GM12878 (cell line): Measurements from ENCODE around the gene PIEZO2. TPM values are rescaled to one million over a fixed set of nuclear protein-coding genes. Genes with fewer than 3 reads are reported as not detected.

Experiments used
- ATAC-seq: fragments of 200-7000 bp; cut with Tn5 transposase; 3 replicates; pipeline ENCODE4 v1.9.1; 2020; ENCODE audit warnings: mild to moderate bottlenecking, moderate library complexity
- BruUV-seq: library from RNA; stranded (reverse); fragments of 400-500 nt; replicated peaks from 2 replicates; lab custom pipeline; 2021; lab: Mats Ljungman, UMichigan
- CTCF ChIA-PET: fragments of 300-600 bp; sonication (Branson Sonifier 250); formaldehyde crosslinking; extraction: SDS; loops from one replicate; lab custom pipeline; 2021; ENCODE audit warnings: inconsistent platforms; lab: Yijun Ruan, JAX
- POLR2A ChIA-PET: fragments of 350-600 bp; formaldehyde crosslinking; extraction: SDS; loops from one replicate; lab custom pipeline; 2021; ENCODE audit warnings: inconsistent platforms; lab: Charles Lee
- RAD21 ChIA-PET: fragments of 300-600 bp; sonication (Branson Sonifier 250); formaldehyde crosslinking; loops from one replicate; lab custom pipeline; 2023; ENCODE audit warnings: antibody characterized with exemption; ENCODE audit not compliant: unreplicated experiment; lab: Charles Lee
- SMC1A ChIA-PET: fragments of 300-600 bp; sonication (Branson Sonifier 250); formaldehyde crosslinking; loops from one replicate; lab custom pipeline; 2023; ENCODE audit not compliant: unreplicated experiment, uncharacterized antibody; lab: Charles Lee
- DNase-seq: peaks from one replicate; pipeline ENCODE4 v3.0.0-alpha.2; 2011; ENCODE audit warnings: low read depth, low spot score
- FAIRE-seq: peaks from 3 replicates; lab custom pipeline; 2011; peaks lifted over from hg19 to GRCh38; lab: Jason Lieb, UNC
- H2AFZ ChIP-seq: 2 replicates; pipeline ENCODE4 v1.6.0; 2011; ENCODE audit warnings: low read depth, low read length, control low read depth; ENCODE audit not compliant: control insufficient read depth
- H3K27ac ChIP-seq: 2 replicates; pipeline ENCODE4 v1.5.1; 2011; ENCODE audit warnings: control low read depth; ENCODE audit not compliant: control insufficient read depth, insufficient read depth
- H3K27me3 ChIP-seq, 2 experiments: replicated peaks in 1 of 2; 2 replicates each; pipeline versions ENCODE4 v1.6.0 to v1.6.1; 2011; ENCODE audit warnings: low read length in 1 of 2; ENCODE audit not compliant: control insufficient read depth in 2 of 2, insufficient read depth in 2 of 2
- H3K36me3 ChIP-seq, 2 experiments: 2 replicates each; pipeline ENCODE4 v1.5.1; 2011; ENCODE audit warnings: low read length in 1 of 2; ENCODE audit not compliant: control insufficient read depth in 2 of 2, insufficient read depth in 2 of 2
- H3K4me1 ChIP-seq: 2 replicates; pipeline ENCODE4 v1.6.1; 2011; ENCODE audit warnings: mild to moderate bottlenecking, low read length, moderate library complexity, mixed read lengths; ENCODE audit not compliant: control insufficient read depth, insufficient read depth
- H3K4me2 ChIP-seq: 2 replicates; pipeline ENCODE4 v1.6.0; 2011; ENCODE audit warnings: control low read depth; ENCODE audit not compliant: control insufficient read depth, insufficient read depth
- H3K4me3 ChIP-seq: fragments of 200-600 bp; sonication (generic); 2 replicates; pipeline ENCODE4 v1.5.1; 2016
- H3K79me2 ChIP-seq: 2 replicates; pipeline ENCODE4 v1.6.0; 2011; ENCODE audit warnings: low read length; ENCODE audit not compliant: control insufficient read depth, insufficient read depth
- H3K9ac ChIP-seq: 2 replicates; pipeline ENCODE4 v1.8.0; 2011; ENCODE audit warnings: low read length, control low read depth, mixed read lengths; ENCODE audit not compliant: control insufficient read depth, insufficient read depth
- H3K9me3 ChIP-seq: replicated peaks from 3 replicates; pipeline ENCODE4 v1.5.1; 2011; ENCODE audit warnings: mild to moderate bottlenecking, low read length; ENCODE audit not compliant: control insufficient read depth, insufficient read depth
- H4K20me1 ChIP-seq: 2 replicates; pipeline ENCODE4 v1.6.0; 2011; ENCODE audit not compliant: control insufficient read depth, insufficient read depth
- BCL3 ChIP-seq: IDR thresholded peaks from 2 replicates; pipeline ENCODE4 v1.6.1; 2011; ENCODE audit warnings: borderline replicate concordance, low read depth, mild to moderate bottlenecking, moderate library complexity, low read length; ENCODE audit not compliant: insufficient read depth, poor library complexity, severe bottlenecking
- ETV6 ChIP-seq, 2 experiments: fragments of 450-650 bp in 1 of 2; IDR thresholded peaks in 1 of 2; conservative IDR thresholded peaks in 1 of 2; 2 replicates each; pipeline ENCODE4 v1.6.1; 2014; ENCODE audit warnings: antibody characterized with exemption in 1 of 2, borderline replicate concordance in 1 of 2, low read depth in 1 of 2, mild to moderate bottlenecking in 1 of 2, moderate library complexity in 1 of 2
- FOXK2 ChIP-seq: fragments of 450-650 bp; IDR thresholded peaks from 2 replicates; pipeline ENCODE4 v1.6.1; 2017; ENCODE audit warnings: mild to moderate bottlenecking, moderate library complexity
- HDGF ChIP-seq: fragments of 450-650 bp; IDR thresholded peaks from 2 replicates; pipeline ENCODE4 v1.6.1; 2016; ENCODE audit warnings: antibody characterized with exemption
- NBN ChIP-seq: fragments of 450-650 bp; IDR thresholded peaks from 2 replicates; pipeline ENCODE4 v1.6.1; 2016
- POLR2AphosphoS2 ChIP-seq: IDR thresholded peaks from 2 replicates; pipeline ENCODE4 v1.6.1; 2011; ENCODE audit warnings: low read depth, mild to moderate bottlenecking, low read length, improper control_type of control experiment, moderate library complexity
- SUPT20H ChIP-seq: IDR thresholded peaks from 2 replicates; pipeline ENCODE4 v1.6.1; 2011; ENCODE audit warnings: low read depth, mild to moderate bottlenecking, low read length, moderate library complexity, borderline replicate concordance; ENCODE audit not compliant: control insufficient read depth
- ZNF207 ChIP-seq: fragments of 450-650 bp; IDR thresholded peaks from 2 replicates; pipeline ENCODE4 v1.6.1; 2014; ENCODE audit warnings: antibody characterized with exemption, mild to moderate bottlenecking, borderline replicate concordance
- WGBS: methylation state at CpG from one replicate; pipeline ENCODE4 v1.1.6; 2016; ENCODE audit warnings: low lambda C conversion rate; ENCODE audit not compliant: insufficient replicate concordance, insufficient coverage; ENCODE audit errors: missing lambda C conversion rate; 5-methylcytosine and 5-hydroxymethylcytosine counted together
- in situ Hi-C: fragments of 300-500 bp; cut with MboI; formaldehyde crosslinking; loops from 9 replicates; pipeline ENCODE4 v1.14.3; 2018; ENCODE audit warnings: mixed read lengths
- intact Hi-C: fragments of 100-400 bp; cut with micrococcal nuclease; formaldehyde crosslinking; loops from one replicate; pipeline ENCODE4 v1.14.2; 2022; ENCODE audit not compliant: unreplicated experiment
- polyA plus RNA-seq, 11 experiments: library from polyadenylated mRNA; depleted of rRNA in 4 of 11; unstranded in 6 of 11; stranded (reverse) in 5 of 11; fragments of >200 nt; fragmentation: Nextera tagmentation in 4 of 11; fragmentation: Illumina TruSeq in 1 of 11; extraction: Ambion mirVana in 4 of 11; extraction: Trizol in 1 of 11; gene quantifications; 1 replicate in 1 of 11; 2 replicates in 10 of 11; pipeline versions ENCODE4 v1.2.1 to v1.2.3, GENCODE V29; 2011 to 2016; ENCODE audit warnings: inconsistent platforms in 2 of 11, missing spikeins in 2 of 11, low read depth in 1 of 11
- total RNA-seq, 4 experiments: library from RNA; depleted of rRNA in 3 of 4; stranded (reverse); fragments of >200 nt in 3 of 4; fragmentation: Illumina TruSeq in 1 of 4; extraction: Trizol in 1 of 4; gene quantifications; 2 replicates each; pipeline versions ENCODE4 v1.2.1 to v1.2.3, GENCODE V29; 2013 to 2021

Gene PIEZO2
- total and polyA plus RNA-seq, 10 of the 15 experiments (the other 5 are each of a cell fraction or from before 2014, with no cell fraction given) = 6.7 to 42.3 (median 27.4) TPM

- no TSS peak for BruUV-seq
- RAD21 ChIA-PET = no interaction called here
Measured at GRCh38 chr18:10755855-10756254, 393.5 kb downstream of the PIEZO2 start.

More at GRCh38 chr18:10755855-10756254, 393.5 kb downstream of the PIEZO2 start:
- Histone ChIP-seq H3K9me3 (no peaks in the 10 kb centered on the region), H3K79me2 (no peaks in the 10 kb centered on the region), H4K20me1 (no peaks in the 10 kb centered on the region), H3K36me3 (peaks cover 0 to 25% of the 10 kb centered on the region in 2 experiments), H3K4me3 (no peak overlapping the region), H3K4me1 (no peaks in the 10 kb centered on the region), H3K9ac (no peak overlapping the region), H3K27ac (no peak overlapping the region), H3K4me2 (no peak overlapping the region), H2AFZ (no peak overlapping the region), H3K27me3 (no peaks in the 10 kb centered on the region)
- ChIA-PET CTCF (interaction anchor here (1.1 kb wide), 1 partner anchor 196 kb away, joined by 3 read pairs; no protein-coding TSS in a partner anchor), POLR2A (interaction anchor here (0.7 kb wide), 1 partner anchor 420 kb away, joined by 15 read pairs; no protein-coding TSS in a partner anchor), SMC1A (interaction anchor here (1.2 to 2.0 kb wide), 2 partner anchors 67 to 399 kb away, joined by 3 to 6 read pairs; no protein-coding TSS in a partner anchor)
- FAIRE-seq (no peak), DNase-seq (no peak), ATAC-seq (no peak)
- TF ChIP-seq ETV6 (conservative IDR thresholded peaks at IDR 0.05 in 1 of 2, IDR thresholded peaks at IDR 0.05 in 1 of 2; ENCODE audit: borderline replicate concordance in 1 of 2, low read depth in 1 of 2) = no peak
- TF ChIP-seq HDGF = no peak
- TF ChIP-seq NBN = no peak
- no peak for TF ChIP-seq BCL3
- no peak for TF ChIP-seq FOXK2
- TF ChIP-seq ZNF207 = no peak
- TF ChIP-seq POLR2AphosphoS2 = no peak
- TF ChIP-seq SUPT20H = no peak
- WGBS = 0% methylated on average over 1 of the region's 1 CpG
- intact Hi-C loops (no loop called here), in situ Hi-C loops (no loop called here)
